Right lobe of liver (tissue), 6 donors: ENCODE results near the gene RBM38. TPM values are rescaled to one million over a fixed set of nuclear protein-coding genes. Genes with fewer than 3 reads are reported as not detected.

ENCODE experiments used
- ATAC-seq, 4 donors: fragments of 200-7000 bp; cut with Tn5 transposase; one replicate each; pipeline ENCODE4 v1.9.1; 2020; ENCODE audit warnings: mild to moderate bottlenecking in 4 of 4, moderate library complexity in 4 of 4
- DNase-seq, 3 donors: peaks; one replicate each; pipeline ENCODE4 v3.0.0-alpha.2; 2020
- H3K27ac ChIP-seq, 3 donors: fragments of 200-600 bp; one replicate each; pipeline ENCODE4 v1.8.0; 2022
- H3K27me3 ChIP-seq, 2 donors: fragments of 200-600 bp; one replicate each; pipeline ENCODE4 v1.8.0; 2022
- H3K36me3 ChIP-seq, 4 donors: fragments of 200-600 bp; sonication (generic) in 1 of 4; one replicate each; pipeline versions ENCODE4 v1.5.1 to v1.8.0; 2017 to 2022; ENCODE audit warnings: control low read depth in 1 of 4
- H3K4me1 ChIP-seq, 4 donors: fragments of 200-600 bp; sonication (generic) in 1 of 4; one replicate each; pipeline versions ENCODE4 v1.5.1 to v1.8.0; 2017 to 2022; ENCODE audit warnings: control low read depth in 1 of 4
- H3K4me3 ChIP-seq, 3 donors: fragments of 200-600 bp; one replicate each; pipeline ENCODE4 v1.8.0; 2022
- H3K9me3 ChIP-seq, 4 donors: fragments of 200-600 bp; sonication (generic) in 1 of 4; one replicate each; pipeline versions ENCODE4 v1.5.1 to v1.8.0; 2017 to 2022; ENCODE audit warnings: control low read depth in 1 of 4
- CTCF ChIP-seq, 4 donors: fragments of 200-600 bp in 3 of 4; fragments of 450-650 bp in 1 of 4; IDR thresholded peaks; one replicate each; pipeline versions ENCODE4 v1.5.1 to v1.8.0; 2016 to 2022; ENCODE audit warnings: antibody characterized with exemption in 4 of 4, mild to moderate bottlenecking in 2 of 4
- POLR2A ChIP-seq: fragments of 450-650 bp; IDR thresholded peaks from one replicate; pipeline ENCODE4 v1.6.1; 2017; ENCODE audit warnings: antibody characterized with exemption, mild to moderate bottlenecking
- WGBS: methylation state at CpG from one replicate; pipeline ENCODE4 v1.1.6; 2018; ENCODE audit warnings: low coverage, low lambda C conversion rate; ENCODE audit not compliant: insufficient coverage; ENCODE audit errors: missing lambda C conversion rate; 5-methylcytosine and 5-hydroxymethylcytosine counted together
- intact Hi-C, 2 donors: fragments of 100-400 bp; cut with DNase I; formaldehyde crosslinking; loops; one replicate each; pipeline versions ENCODE4 v1.11.2 to v1.14.1; 2022
- total RNA-seq, 6 experiments: library from RNA; depleted of rRNA in 2 of 6; stranded (reverse); fragments of >200 nt in 2 of 6; fragmentation: NEBNext Ultra II Directional in 3 of 6; extraction: Animal tissue kit (Norgen Biotek cat#: 25700) in 3 of 6; gene quantifications; one replicate each; pipeline versions ENCODE4 v1.1.0 to v1.2.4, GENCODE V29; 2016 to 2023
- donor health status: DM: no; HTN: yes; CAD: no.
- donor health status: DM: no; HTN: no; CAD: no.
- donor health status: DM: no; HTN: no; CAD: no.
- donor health status: DM: no; HTN: yes; CAD: no.
- donor health status: DM: no; HTN: yes; CAD: no.

Gene RBM38
- total RNA-seq, 6 experiments from 2014 or later = 3.9 to 16.9 (median 9.6) TPM

GRCh38 chr20:57458400-57459160 is 67.4 kb downstream of the RBM38 start:
- intact Hi-C loops = no loop called here
- Histone ChIP-seq H3K27ac (peak overlapping the region in 1 of 3 donors; percentile 60), H3K4me1 (peaks cover 0 to 18% (median 0%) of the 10 kb centered on the region in 4 donors), H3K36me3 (no peaks in the 10 kb centered on the region), H3K27me3 (no peaks in the 10 kb centered on the region), H3K4me3 (no peak overlapping the region), H3K9me3 (no peaks in the 10 kb centered on the region)
- 38% methylated on average over 4 of the region's 7 CpGs for WGBS
- TF ChIP-seq POLR2A (no peak), CTCF (IDR thresholded peaks at IDR 0.05) (no peak)
- ATAC-seq = peak; percentile 81 to 89 (median 82)
- peak in 1 of 3 donors; percentile 85 for DNase-seq

Other genes starting within 250 kb of the RBM38 start
- not detected for gene BMP7, start 124.8 kb upstream of the RBM38 start, total RNA-seq
- gene SPO11, start 61.6 kb upstream of the RBM38 start, total RNA-seq = not detected
- gene RAE1, start 40.1 kb upstream of the RBM38 start, total RNA-seq = 10 to 100 TPM in 4 of 6 experiments, 1 to 10 TPM in 2; 8.6 to 22.1 (median 11.1) TPM
- under 1 TPM in 4 of 6 experiments, not detected in 2; 0.09 to 0.50 (median 0.33) TPM for gene CTCFL, start 133.7 kb downstream of the RBM38 start, total RNA-seq
- gene PCK1, start 169.7 kb downstream of the RBM38 start, total RNA-seq = 1,000 to 10,000 TPM in 2 of 6 experiments, 100 to 1,000 TPM in 4; 187 to 1,757 (median 778) TPM
- gene ZBP1, start 229.0 kb downstream of the RBM38 start, total RNA-seq = under 1 TPM in 4 of 6 experiments, not detected in 2; 0.14 to 0.75 (median 0.36) TPM